Endothelial cell of umbilical vein (primary cell): Measurements from ENCODE around the gene CTH. TPM values are rescaled to one million over a fixed set of nuclear protein-coding genes. Genes with fewer than 3 reads are reported as not detected.

Experiments used
- BruUV-seq: library from RNA; stranded (reverse); fragments of 400-500 nt; replicated peaks from 2 replicates; lab custom pipeline; 2021; lab: Mats Ljungman, UMichigan
- CTCF ChIA-PET: fragments of 300-600, 350-600 bp; sonication (Branson Sonifier 250); formaldehyde crosslinking; loops from one replicate; lab custom pipeline; 2021; ENCODE audit warnings: antibody characterized with exemption, inconsistent platforms; lab: Charles Lee
- POLR2A ChIA-PET: fragments of 300-600, 350-600 bp; sonication (Branson Sonifier 250); formaldehyde crosslinking; loops from one replicate; lab custom pipeline; 2021; ENCODE audit warnings: antibody characterized with exemption, inconsistent platforms; lab: Charles Lee
- DNase-seq: peaks from one replicate; pipeline ENCODE4 v3.0.0-alpha.2; 2011; ENCODE audit warnings: low read depth, low spot score
- FAIRE-seq: peaks from 2 replicates; lab custom pipeline; 2011; peaks lifted over from hg19 to GRCh38; lab: Jason Lieb, UNC
- H2AFZ ChIP-seq: 2 replicates; pipeline ENCODE4 v1.6.0; 2012; ENCODE audit warnings: low read depth, low read length, control low read depth, inconsistent platforms
- H3K27ac ChIP-seq: 2 replicates; pipeline ENCODE4 v1.5.1; 2011; ENCODE audit warnings: low read depth, mild to moderate bottlenecking, control low read depth, low read length, moderate library complexity; ENCODE audit not compliant: insufficient read depth
- H3K27me3 ChIP-seq, 2 experiments: 2 replicates each; pipeline versions ENCODE4 v1.6.0 to v1.6.1; 2011; ENCODE audit warnings: low read length in 2 of 2, mixed read lengths in 1 of 2; ENCODE audit not compliant: control insufficient read depth in 2 of 2, insufficient read depth in 2 of 2
- H3K36me3 ChIP-seq, 2 experiments: 2 replicates in 1 of 2; 3 replicates in 1 of 2; pipeline ENCODE4 v1.5.1; 2011; ENCODE audit warnings: low read length in 2 of 2, mild to moderate bottlenecking in 1 of 2, moderate library complexity in 1 of 2; ENCODE audit not compliant: control insufficient read depth in 2 of 2, insufficient read depth in 2 of 2; ENCODE audit errors: extremely low read depth in 1 of 2
- H3K4me1 ChIP-seq: 3 replicates; pipeline ENCODE4 v1.5.1; 2011; ENCODE audit warnings: mild to moderate bottlenecking, low read length; ENCODE audit not compliant: control insufficient read depth, insufficient read depth; ENCODE audit errors: extremely low read depth
- H3K4me2 ChIP-seq: 2 replicates; pipeline ENCODE4 v1.6.1; 2011; ENCODE audit warnings: low read length, control low read depth, mixed read lengths; ENCODE audit not compliant: insufficient read depth
- H3K4me3 ChIP-seq, 3 experiments: fragments of 200-600 bp in 1 of 3; sonication (generic), shearing (Covaris generic) in 1 of 3; replicated peaks in 1 of 3; 2 replicates each; pipeline ENCODE4 v1.5.1; 2011 to 2016; ENCODE audit warnings: control low read depth in 3 of 3, low read length in 3 of 3, mild to moderate bottlenecking in 2 of 3, inconsistent platforms in 1 of 3, low read depth in 1 of 3, moderate library complexity in 1 of 3; ENCODE audit not compliant: insufficient read depth in 1 of 3
- H3K79me2 ChIP-seq: 2 replicates; pipeline ENCODE4 v1.6.0; 2012; ENCODE audit warnings: low read length, inconsistent platforms; ENCODE audit not compliant: control insufficient read depth, insufficient read depth
- H3K9ac ChIP-seq: replicated peaks from 2 replicates; pipeline ENCODE3; 2011; ENCODE audit warnings: low read length, control low read depth; ENCODE audit not compliant: insufficient read depth; ENCODE audit errors: extremely low read depth
- H3K9me1 ChIP-seq: replicated peaks from 3 replicates; pipeline ENCODE4 v1.6.0; 2011; ENCODE audit warnings: mild to moderate bottlenecking, low read length; ENCODE audit not compliant: control insufficient read depth, insufficient read depth; ENCODE audit errors: extremely low read depth
- H3K9me3 ChIP-seq: replicated peaks from 2 replicates; pipeline ENCODE4 v1.5.1; 2012; ENCODE audit warnings: low read length, inconsistent platforms; ENCODE audit not compliant: control insufficient read depth, insufficient read depth
- H4K20me1 ChIP-seq: replicated peaks from 2 replicates; pipeline ENCODE3; 2011; ENCODE audit warnings: mild to moderate bottlenecking, low read length; ENCODE audit not compliant: control insufficient read depth, insufficient read depth; ENCODE audit errors: extremely low read depth
- CTCF ChIP-seq, 2 donors: IDR thresholded peaks; 1 replicate in 1 of 2; 2 replicates in 1 of 2; pipeline ENCODE4 v1.5.1; 2011; ENCODE audit warnings: low read length in 2 of 2, mild to moderate bottlenecking in 2 of 2, moderate library complexity in 2 of 2, control low read depth in 1 of 2, inconsistent platforms in 1 of 2, low read depth in 1 of 2; ENCODE audit not compliant: insufficient read depth in 1 of 2; ENCODE audit errors: extremely low read depth in 1 of 2
- EZH2 ChIP-seq: IDR thresholded peaks from 2 replicates; pipeline ENCODE4 v1.6.1; 2012; ENCODE audit warnings: borderline replicate concordance, low read depth, mild to moderate bottlenecking, moderate library complexity, low read length, inconsistent platforms; ENCODE audit not compliant: severe bottlenecking
- FOS ChIP-seq: IDR thresholded peaks from 2 replicates; pipeline ENCODE4 v1.6.1; 2011; ENCODE audit warnings: mild to moderate bottlenecking, low read length, moderate library complexity, borderline replicate concordance; ENCODE audit not compliant: insufficient read depth
- GATA2 ChIP-seq: IDR thresholded peaks from 2 replicates; pipeline ENCODE4 v1.7.0; 2011; ENCODE audit warnings: low read depth, mild to moderate bottlenecking, moderate library complexity, mixed read lengths, low read length; ENCODE audit not compliant: insufficient read length, insufficient read depth
- JUN ChIP-seq: IDR thresholded peaks from 2 replicates; pipeline ENCODE4 v1.6.1; 2011; ENCODE audit warnings: borderline replicate concordance, low read depth; ENCODE audit not compliant: insufficient read length, insufficient read depth
- MAX ChIP-seq: IDR thresholded peaks from 2 replicates; pipeline ENCODE4 v1.6.1; 2011; ENCODE audit not compliant: insufficient read depth, insufficient read length
- MYC ChIP-seq: IDR thresholded peaks from one replicate; pipeline ENCODE4 v1.6.1; 2011; ENCODE audit warnings: mild to moderate bottlenecking, low read depth, low read length
- POLR2A ChIP-seq: IDR thresholded peaks from 2 replicates; pipeline ENCODE4 v1.6.1; 2012; ENCODE audit warnings: low read depth, mild to moderate bottlenecking, control low read depth, low read length
- POLR2AphosphoS5 ChIP-seq: IDR thresholded peaks from 2 replicates; pipeline ENCODE4 v1.6.1; 2012; ENCODE audit warnings: low read depth, mild to moderate bottlenecking, control low read depth, low read length, moderate library complexity; ENCODE audit not compliant: insufficient read depth
- dilution Hi-C: fragments of 300-500 bp; cut with MboI; formaldehyde crosslinking; loops from one replicate; pipeline ENCODE4 v1.15.0; 2019; ENCODE audit warnings: low sequenced_read_pairs; ENCODE audit not compliant: extremely low pct_ligation_motif_present
- intact Hi-C: fragments of 100-400 bp; cut with micrococcal nuclease; formaldehyde crosslinking; loops from one replicate; pipeline ENCODE4 v1.10.0; 2022
- polyA plus RNA-seq, 4 experiments: library from polyadenylated mRNA; depleted of rRNA in 3 of 4; stranded (reverse) in 3 of 4; unstranded in 1 of 4; fragments of >200 nt; gene quantifications; 2 replicates each; pipeline versions ENCODE4 v1.2.1 to v1.2.3, GENCODE V29; 2011 to 2012; ENCODE audit warnings: missing spikeins in 1 of 4
- total RNA-seq: library from RNA; stranded (reverse); gene quantifications from 2 replicates; pipeline ENCODE4 v1.2.3, GENCODE V29; 2021

CTH gene
- total and polyA plus RNA-seq, 2 donors (not counting 3 experiments of a cell fraction or from before 2014, with no cell fraction given), result 1.7 to 2.6 TPM

- POLR2A ChIA-PET, result no interaction called here
- TF ChIP-seq GATA2 (no peak), FOS (no peak), POLR2A (no peak), EZH2 (no peak), JUN (no peak), MYC (no peak), POLR2AphosphoS5 (no peak), MAX (no peak), CTCF (IDR thresholded peaks at IDR 0.05; ENCODE audit: extremely low read depth in 1 of 2, insufficient read depth in 1 of 2, low read depth in 1 of 2, low read length in 2 of 2) (no peak)
- H3K4me3 ChIP-seq, result no peak overlapping the region
- no peak overlapping the region for H3K4me2 ChIP-seq
- DNase-seq (no peak), FAIRE-seq (no peak)
- H2AFZ ChIP-seq, result no peak overlapping the region
- no peak overlapping the region for H3K9ac ChIP-seq
- no peak overlapping the region for H3K27ac ChIP-seq
- no peaks in the 10 kb centered on the region for H3K36me3 ChIP-seq
- no peaks in the 10 kb centered on the region for H4K20me1 ChIP-seq
- CTCF ChIA-PET, result no interaction called here
- peaks cover 10% of the 10 kb centered on the region for H3K4me1 ChIP-seq
- no peaks in the 10 kb centered on the region for H3K9me3 ChIP-seq
- H3K9me1 ChIP-seq, result no peaks in the 10 kb centered on the region
- no peaks in the 10 kb centered on the region for H3K79me2 ChIP-seq
- no TSS peak for BruUV-seq
- intact Hi-C loops (loop anchor here (5.0 kb wide), 1 partner anchor 48 kb away; no protein-coding TSS in a partner anchor), dilution Hi-C loops (no loop called here)
- H3K27me3 ChIP-seq, result no peaks in the 10 kb centered on the region
Measured at GRCh38 chr1:70429219-70429618, 18.2 kb downstream of the CTH start.
